Activated CD4-positive, alpha-beta T cell treated with anti-CD3 and anti-CD28 coated beads for 4 hours (primary cell): ENCODE data around the gene PLIN5.

ENCODE experiments used
- DNase-seq, 2 donors: peaks; one replicate each; pipeline ENCODE4 v3.0.0-alpha.2; 2020

PLIN5 gene

DNA sequence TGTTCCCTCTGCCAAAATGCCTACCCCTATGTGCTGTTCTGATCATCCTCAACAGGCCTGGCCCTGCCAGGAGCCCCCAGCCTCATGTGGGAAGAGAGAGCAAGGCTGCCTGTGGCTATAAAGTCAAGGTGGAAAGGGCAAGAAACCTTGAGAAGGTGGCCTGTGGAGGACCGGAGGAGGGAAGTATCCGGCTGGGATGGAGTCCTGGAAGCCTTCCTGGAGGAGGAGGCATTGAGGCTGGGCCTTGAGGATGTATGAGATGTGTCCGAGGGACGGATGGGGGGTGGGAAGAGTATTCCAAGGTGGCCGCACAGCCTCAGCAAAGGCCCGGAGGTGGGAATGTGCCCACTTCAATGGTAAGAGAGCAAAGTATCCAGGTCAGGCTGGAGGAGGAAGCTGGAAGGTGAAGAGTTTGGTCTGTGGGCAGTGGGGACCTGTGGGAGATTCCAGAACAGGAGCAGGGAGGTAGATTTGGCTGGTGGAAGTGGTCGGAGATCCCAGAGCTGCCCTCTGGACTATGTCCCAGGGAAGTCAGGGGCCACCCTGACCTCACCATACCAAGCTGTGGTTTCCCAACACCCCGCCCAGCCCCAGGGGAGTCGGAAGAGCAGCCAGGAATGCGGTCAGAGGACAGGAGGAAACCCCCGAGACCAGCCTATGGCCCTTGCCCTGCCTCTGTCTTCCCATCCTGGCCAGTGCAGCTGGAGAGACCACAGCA is 13.7 kb downstream of the PLIN5 start:
- no peak for DNase-seq

DNA sequence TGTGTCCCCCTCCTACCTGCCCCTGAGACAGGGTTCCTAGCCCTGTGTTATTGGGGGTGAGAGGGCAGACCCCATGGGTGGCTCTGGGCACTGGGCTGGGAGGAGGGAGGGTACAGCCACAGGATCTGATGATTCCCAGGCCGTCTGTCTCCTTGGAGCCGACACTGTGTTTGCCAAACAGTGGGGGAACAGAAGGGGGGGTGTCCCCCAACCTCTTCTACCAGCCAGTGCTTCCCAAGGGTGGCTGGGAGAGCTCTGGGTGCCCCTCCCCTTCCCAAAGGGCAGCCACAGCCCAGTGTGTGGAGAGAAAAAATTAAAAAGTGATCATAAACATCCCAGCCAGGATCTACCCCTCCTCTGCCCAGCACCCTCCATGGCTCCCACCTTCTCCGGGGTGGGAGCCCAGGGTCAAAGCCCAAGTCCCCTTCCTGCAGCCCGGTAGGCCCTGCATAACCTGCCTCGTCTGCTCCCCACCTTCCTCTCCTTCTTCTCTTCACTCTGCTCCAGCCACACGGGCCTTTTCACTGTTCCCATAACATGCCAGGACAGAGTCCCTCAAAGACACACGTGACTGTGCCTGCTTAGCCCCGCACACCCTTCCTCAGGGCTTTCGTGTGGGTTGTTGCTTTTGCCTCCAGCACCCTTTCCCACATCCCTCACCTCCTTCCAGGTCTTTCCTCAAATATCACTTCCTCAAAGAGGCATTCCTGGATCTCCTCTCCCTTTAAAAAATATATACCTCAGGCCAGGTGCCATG is 15.3 kb downstream of the PLIN5 start:
- no peak for DNase-seq

DNA sequence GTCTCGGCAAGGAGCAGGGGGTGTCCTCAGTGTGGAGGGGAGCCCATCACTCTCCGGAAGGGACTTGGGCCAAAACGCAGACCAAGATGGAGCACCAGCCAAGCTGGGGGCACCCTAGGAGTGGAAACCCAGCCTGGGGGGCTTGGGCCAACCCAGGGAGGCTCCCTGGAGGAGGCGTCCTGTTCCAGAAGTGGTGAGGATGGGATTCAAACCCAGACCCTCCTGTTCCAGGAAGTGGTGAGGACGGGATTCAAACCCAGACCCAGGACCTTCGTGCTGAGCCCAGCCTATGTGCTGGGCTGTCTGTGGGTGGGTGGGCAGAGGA is 15.9 kb downstream of the PLIN5 start:
- no peak for DNase-seq

DNA sequence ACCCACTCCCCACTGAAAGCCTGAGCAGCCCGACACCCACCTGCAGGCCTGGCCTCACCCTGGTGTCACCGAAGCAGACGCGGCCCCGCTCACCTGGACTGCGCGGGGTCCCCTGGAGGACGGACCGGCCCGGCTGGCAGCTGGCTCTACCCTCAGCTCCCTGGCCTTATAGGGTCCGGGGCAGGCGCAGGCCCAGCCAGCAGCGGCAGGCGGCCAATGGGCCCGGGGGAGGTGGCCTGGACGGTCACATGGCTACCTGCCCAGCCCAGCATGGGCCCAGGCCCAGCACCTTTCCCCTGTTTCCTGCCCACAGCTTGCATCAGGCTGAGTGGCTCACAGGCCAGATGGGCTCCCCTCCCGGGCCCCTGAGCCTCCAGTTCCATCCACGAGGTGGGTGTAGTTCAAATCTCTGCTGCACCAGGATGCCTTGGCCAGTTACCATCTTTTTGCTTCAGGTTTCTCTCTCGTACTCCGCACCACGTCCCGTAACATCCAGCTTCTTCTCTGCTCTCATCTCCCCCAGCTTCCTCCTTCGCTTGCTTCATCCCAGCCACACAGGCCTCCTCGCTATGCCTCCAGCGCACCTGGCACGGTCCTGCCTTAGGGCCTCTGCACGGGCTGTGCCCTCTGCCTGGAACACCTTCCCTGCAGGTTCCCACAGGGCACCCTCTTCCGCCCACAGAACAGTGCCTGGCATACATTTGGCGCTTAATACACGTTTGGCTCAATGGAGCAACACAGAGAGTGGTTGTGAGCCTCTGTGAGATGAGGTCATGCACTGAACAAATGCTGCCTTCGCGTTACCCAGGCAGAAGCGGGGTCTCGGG is 16.5 kb downstream of the PLIN5 start, which contains the start of gene PLIN4:
Gene PLIN4, minus strand, starts transcription at position 142 of the 827 bp plus-strand sequence. CDS start 214 bp downstream, outside the sequence.
- DNase-seq: no peak

DNA sequence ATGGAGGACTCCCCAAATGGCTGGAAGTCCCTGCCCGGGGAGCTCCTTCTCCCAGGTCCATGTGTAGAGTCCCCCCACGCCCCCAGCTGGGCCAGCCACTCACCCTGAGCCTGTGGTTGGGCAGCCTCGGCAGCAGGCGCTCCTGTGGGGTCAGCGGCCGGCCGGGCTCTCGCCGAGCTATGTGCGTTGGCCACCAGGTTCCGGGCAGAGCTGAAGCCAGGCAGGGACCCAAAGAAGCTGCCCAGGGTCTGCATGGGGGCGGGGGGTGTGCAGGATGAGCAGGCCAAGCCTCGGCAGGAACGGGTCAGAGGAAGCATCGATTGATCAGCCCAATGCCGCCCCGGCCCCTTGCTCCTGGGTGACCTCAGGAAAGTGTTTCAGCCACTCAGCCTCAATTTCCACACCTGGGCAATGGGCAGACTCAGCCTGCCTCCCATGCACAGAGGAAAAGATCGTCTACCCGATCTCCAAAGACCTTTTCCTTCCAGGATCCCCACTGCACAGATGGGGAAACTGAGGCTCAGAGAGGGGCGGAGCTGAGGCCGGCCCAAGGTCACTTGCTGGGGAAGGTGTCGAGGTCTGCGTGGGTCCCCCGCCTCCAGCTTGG is 17.5 kb downstream of the PLIN5 start:
- DNase-seq: no peak

DNA sequence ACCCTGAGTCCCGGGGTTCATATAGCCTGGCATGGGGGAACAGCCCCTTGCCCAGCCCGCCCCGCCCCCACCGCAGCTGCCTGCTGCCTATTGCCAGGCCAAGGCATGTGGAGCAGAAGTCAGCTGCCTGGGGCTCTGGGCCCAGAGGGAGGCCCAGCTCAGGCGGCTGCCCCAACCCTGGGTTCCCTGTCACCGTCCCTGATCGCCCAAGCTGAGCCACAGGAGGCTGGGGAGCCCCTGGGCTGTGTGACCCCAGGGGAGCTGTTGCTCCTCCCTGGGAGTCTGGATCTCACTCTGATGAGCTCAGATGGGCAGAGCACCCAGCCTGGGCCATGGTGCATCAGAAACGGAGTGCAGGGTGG is 18.1 kb downstream of the PLIN5 start:
- no peak for DNase-seq

DNA sequence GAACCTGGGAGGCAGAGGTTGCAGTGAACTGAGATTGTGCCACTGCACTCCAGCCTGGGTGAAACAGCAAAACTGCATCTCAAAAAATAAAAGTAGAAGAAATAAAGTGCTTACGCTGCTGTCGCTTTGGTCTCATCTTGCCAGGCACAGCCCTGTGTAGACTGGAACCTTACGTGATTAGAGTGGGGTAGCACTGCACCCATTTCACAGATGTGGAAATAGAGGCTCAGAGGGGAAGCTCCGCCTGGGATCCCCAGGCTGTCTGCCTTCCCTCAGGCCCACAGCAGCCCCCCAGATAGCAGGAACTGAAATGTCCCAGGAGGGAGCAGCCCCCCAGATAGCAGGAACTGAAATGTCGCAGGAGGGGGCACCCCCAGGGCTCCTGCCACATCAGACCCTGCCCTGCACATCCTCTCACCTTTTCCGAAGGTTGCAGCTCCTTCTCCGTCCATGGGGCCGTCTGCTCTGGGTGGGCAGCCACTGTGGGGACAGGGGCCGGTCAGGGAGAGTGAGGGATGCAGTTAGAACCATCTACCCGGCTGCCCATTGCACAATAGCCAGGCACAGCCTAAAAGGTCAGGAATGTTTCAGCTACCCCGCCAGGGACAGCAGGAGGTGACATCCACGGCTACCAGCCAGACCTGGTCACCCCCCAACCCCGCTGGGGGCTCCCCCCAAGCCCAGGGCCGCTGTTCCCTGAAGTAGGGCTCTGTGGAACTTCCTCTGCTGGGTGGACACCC is 18.7 kb downstream of the PLIN5 start:
- no peak for DNase-seq

DNA sequence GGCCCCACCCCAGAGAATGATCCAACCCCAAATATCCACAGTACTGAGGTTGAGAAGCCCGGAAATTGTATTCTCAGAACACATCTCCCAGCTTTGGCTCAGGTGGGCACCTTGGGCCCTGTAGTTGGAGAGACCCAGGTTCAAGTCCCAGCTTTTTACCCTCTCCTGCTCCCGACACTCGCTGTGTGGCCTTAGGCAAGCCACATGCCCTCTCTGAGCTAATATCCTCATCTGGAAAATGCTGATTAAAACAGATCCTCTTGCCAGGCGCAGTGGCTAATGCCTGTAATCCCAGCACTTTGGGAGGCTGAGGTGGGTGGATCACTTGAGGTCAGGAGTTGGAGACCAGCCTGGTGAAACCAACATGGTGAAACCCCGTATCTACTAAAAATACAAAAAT is 19.3 kb downstream of the PLIN5 start:
- DNase-seq: no peak

DNA sequence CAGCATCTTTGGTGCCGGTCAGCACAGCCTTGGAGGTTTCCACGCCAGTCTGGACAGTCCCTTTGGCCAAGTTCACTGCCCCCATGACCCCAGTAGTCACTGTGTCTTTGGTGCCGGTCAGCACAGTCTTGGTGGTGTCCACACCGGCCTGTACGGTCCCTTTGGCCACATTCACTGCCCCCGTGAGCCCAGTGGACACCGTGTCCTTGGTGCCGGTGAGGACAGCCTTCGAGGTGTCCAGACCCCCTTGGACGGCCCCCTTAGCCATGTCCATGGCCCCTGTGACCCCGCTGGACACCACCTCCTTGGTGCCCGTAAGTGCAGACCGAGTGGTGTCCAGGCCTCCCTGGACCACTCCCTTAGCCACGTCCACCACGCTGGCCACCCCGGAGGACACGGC is 21.8 kb downstream of the PLIN5 start:
- no peak for DNase-seq

DNA sequence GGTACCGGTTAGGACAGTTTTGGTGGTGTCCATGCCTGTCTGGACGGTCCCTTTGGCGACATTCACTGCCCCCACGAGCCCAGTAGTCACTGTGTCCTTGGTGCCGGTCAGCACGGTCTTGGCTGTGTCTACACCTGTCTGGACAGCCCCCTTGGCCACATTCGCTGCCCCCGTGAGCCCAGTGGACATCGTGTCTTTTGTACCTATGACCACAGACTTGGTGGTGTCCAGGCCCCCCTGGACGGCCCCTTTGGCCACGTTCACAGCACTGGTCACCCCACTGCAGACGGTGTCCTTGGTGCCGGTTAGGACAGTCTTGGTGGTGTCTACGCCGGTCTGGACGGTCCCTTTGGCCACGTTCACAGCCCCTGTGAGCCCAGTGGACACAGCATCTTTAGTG is 23.0 kb downstream of the PLIN5 start:
- no peak for DNase-seq

DNA sequence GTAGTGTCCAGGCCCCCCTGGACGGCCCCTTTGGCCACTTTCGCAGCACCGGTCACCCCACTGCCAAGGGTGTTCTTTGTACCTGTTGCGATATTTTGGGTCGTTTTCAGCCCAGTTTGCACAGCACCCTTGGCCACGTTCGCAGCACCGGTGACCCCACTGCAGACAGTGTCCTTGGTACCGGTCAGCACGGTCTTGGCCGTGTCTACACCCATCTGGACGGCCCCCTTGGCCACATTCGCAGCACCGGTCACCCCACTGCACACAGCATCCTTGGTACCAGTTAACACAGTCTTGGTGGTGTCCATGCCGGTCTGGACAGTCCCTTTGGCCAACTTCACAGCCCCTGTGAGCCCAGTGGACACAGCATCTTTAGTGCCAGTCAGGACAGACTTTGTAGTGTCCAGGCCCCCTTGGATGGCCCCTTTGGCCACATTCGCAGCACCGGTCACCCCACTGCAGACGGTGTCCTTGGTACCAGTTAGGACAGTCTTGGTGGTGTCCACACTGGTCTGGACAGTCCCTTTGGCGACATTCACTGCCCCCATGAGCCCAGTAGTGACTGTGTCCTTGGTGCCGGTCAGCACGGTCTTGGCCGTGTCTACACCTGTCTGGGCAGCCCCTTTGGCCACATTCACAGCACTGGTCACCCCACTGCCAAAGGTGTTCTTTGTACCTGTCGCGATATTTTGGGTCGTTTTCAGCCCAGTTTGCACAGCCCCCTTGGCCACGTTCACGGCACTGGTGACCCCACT is 23.5 kb downstream of the PLIN5 start:
- no peak for DNase-seq

DNA sequence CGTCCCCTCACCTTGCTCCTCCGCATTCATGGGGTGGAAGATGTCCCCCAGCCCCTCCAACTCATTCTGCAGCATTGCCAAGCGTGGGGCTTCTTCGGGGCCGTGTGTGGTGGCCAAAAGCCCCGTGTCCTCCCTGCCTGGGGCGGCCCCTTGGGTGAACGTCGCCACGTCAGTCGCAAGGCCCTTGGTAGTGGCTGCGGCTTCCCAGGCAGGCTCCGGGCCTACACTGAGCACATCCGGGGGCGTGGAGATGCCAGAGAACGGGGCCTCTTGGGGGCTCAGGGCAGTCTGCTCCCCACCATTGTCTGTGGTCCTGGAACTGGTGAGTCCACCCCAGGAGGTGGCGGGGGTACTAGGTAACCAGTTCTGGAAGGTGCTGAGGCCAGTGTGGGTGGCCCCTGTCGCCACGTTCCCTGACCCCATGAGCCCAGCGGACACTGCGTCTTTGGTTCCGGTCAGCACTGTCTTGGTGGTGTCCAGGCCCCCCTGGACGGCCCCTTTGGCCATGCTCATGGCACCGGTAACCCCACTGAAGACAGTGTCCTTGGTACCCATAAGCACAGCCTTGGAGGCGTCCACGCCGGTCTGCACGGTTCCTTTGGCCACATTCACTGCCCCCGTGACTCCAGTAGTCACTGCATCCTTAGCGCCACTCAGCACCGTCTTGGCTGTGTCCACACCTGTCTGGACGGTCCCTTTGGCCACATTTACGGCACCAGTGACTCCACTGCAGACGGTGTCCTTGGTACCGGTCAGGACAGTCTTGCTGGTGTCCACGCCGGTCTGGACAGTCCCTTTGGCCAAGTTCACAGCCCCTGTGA is 24.4 kb downstream of the PLIN5 start:
- no peak for DNase-seq

DNA sequence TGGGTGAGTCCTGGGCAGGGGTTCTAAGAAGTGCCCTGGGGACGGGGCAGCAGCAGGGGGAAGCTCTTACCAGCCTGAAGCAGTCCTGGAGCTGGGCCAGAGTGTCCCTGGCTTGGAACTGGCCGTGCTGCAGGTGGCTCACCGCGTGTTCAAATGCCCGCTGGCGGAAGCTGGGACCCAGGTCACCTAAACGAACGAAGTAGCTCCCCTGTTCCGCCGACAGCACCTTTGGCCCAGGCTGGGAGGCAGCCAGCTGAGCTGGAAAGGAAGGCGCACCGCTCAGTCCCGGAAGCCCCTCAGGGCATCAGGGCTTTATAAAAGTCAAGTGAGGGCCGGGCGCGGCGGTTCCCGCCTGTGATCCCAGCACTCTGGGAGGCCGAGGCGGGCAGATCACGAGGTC is 26.3 kb downstream of the PLIN5 start:
- DNase-seq: no peak

DNA sequence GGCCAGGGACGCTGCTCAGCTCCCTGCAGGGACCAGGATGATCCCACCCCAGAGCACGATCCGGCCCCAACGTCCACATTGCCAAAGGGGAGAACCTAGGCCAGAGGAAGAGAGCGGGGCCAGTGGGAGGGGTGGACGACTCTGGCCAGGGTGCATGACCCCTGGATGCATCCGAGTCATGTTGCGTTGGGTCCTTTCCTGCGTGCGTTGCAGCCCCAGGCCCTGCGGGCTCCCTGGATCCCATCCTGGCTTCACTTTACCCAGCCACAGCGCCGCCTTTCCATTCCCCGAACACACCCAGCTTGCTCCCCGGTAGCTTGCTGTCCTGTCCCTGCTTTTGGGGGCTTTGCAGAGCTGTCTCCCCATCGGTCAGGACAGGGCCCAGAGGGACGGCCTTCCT is 27.2 kb downstream of the PLIN5 start:
- no peak for DNase-seq

DNA sequence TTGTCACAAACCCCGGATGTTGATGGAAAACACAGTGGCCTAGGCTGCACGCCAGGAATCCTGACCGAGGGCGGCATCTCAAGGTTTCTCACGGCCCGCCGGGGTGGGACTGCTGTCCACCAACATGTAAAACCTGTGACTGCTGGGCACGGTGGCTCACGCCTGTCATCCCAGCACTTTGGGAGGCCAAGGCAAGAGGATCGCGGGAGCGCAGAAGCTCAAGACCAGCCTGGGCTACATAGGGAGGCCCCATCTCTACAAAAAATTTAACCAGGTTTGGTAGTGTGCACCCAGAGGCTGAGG is 27.9 kb downstream of the PLIN5 start:
- no peak for DNase-seq

DNA sequence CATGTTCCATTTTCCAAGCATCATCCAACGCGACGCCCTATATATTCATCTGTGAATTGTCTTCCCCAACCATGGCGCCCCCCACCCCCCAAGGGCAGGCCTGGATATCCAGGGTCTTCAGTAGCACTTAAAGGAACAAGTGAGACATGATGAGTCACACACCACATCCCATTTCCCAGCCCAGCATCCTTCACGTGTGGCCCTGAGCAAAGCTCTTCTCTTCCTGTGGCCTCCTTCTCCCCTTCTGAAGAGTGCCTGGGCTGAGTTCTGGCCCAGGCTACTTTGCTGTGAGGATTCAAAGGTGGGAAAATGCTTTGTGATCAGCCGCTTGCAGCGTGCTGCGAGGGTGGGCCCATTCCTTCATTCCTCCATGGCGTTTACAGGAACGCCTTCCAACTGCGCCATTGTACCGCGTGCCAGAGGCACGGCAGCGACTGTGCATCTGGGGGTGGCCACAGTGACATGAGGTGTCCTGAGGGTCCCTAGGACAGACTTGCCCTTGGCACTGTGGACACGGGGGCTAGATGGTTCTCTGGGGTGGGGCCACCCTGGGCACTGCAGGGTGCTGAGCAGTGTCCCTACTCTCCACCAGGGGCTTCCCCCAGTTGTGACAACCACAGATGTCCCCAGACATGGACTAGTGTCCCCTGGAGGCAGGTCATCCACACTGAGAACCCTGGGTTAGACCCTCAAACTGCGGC is 28.4 kb downstream of the PLIN5 start:
- DNase-seq: no peak

DNA sequence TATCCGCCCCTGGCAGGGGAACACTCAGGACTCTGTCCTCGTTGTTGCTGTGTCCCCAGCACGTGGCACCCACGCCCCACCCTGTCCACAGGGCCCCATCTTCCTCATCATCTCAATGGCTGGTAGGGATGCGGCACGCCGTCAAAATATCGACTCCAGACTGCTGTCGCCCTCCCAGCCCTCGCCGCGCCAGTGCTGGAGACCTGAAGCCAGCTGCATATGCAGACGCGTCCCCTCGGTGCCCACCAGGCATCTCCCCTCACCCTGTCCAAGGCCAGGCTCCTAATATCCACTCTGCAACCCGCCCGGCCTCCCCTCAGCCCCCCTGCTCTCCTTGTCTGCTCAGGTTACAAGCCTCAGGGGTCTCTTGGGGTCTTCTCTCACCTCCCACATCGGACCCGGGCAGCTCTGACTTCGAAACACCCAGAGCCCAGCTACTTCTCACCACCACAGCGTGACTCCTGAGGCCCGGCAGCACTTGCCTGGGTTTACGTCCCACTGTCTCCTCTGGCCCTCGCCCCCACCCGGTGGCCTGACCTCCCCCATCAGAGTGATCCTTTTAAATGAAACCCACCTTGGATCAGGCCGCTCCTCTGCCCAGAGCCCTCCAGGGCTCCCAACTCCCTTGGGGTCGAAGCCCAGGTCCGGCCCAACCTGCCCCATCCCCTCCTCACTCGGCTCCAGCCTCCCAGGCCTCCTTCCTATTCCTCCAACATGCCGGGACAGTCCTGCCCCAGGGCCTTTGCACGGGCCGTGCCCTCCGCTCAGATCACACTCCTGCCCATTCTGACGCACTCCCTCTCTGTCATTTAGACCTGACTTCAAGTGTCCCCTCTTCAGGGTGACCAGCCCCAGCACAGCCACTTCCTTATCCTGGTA is 29.2 kb downstream of the PLIN5 start:
- no peak for DNase-seq

DNA sequence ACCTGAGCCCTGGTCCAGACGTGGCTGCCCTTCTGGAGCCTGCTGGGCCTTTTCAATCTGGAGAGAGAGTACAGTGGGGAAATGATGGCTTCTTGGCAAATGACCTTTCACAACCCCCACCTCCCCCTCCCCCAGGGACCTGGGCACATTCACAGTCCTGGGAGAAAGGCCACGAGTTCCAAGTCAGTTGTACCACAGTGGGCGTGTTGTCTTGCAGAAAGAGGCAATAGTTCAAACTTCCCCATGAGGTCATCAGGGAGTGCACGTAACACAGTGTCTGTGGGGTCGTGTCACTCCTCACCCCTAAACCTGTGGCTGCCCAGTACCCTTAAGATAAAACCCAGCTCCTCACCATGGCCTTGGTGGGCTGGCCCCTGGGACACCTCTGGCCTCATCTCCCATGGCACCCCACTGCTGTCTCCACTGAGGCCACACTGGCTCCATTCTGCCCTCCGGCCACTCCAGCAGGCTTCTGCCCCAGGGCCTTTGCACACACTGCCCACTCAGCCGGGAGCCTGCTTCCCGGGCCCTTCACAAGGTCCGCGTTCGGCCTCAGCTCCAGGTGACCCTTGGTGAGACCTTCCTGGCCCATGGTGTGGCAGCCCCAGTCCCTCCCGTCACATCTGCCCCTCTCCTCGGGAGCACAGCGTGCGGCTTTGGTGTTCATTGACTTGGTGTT is 30.0 kb downstream of the PLIN5 start:
- no peak for DNase-seq

DNA sequence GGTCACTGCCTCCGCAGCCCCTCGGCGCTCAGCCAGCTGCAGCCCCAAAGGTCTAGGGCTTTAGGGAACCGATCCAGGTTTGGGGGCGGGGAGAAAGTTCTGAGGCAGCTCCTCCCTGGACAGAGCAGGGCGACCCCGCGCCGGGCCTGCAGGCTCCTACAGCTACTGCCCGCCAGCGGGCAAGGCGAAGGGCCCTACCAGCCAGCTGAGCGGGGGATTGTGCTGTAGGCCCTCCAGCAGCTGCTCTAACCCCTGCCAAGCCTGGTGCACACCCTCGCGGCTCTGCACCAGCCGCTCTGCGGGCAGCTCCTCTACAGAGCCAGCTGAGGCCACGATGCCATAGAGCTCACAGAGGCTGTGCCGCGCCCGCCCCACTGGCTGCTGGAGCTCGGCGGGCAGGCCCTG is 30.7 kb downstream of the PLIN5 start:
- no peak for DNase-seq
